Endothelial cell of umbilical vein (primary cell): ENCODE measurements around the gene HABP4. TPM values are rescaled to one million over a fixed set of nuclear protein-coding genes. Genes with fewer than 3 reads are reported as not detected.

Experiments
- BruUV-seq: library from RNA; stranded (reverse); fragments of 400-500 nt; replicated peaks from 2 replicates; lab custom pipeline; 2021; lab: Mats Ljungman, UMichigan
- CTCF ChIA-PET: fragments of 300-600, 350-600 bp; sonication (Branson Sonifier 250); formaldehyde crosslinking; loops from one replicate; lab custom pipeline; 2021; ENCODE audit warnings: antibody characterized with exemption, inconsistent platforms; lab: Charles Lee
- POLR2A ChIA-PET: fragments of 300-600, 350-600 bp; sonication (Branson Sonifier 250); formaldehyde crosslinking; loops from one replicate; lab custom pipeline; 2021; ENCODE audit warnings: antibody characterized with exemption, inconsistent platforms; lab: Charles Lee
- DNase-seq: peaks from one replicate; pipeline ENCODE4 v3.0.0-alpha.2; 2011; ENCODE audit warnings: low read depth, low spot score
- FAIRE-seq: peaks from 2 replicates; lab custom pipeline; 2011; peaks lifted over from hg19 to GRCh38; lab: Jason Lieb, UNC
- H2AFZ ChIP-seq: 2 replicates; pipeline ENCODE4 v1.6.0; 2012; ENCODE audit warnings: low read depth, low read length, control low read depth, inconsistent platforms
- H3K27ac ChIP-seq: 2 replicates; pipeline ENCODE4 v1.5.1; 2011; ENCODE audit warnings: low read depth, mild to moderate bottlenecking, control low read depth, low read length, moderate library complexity; ENCODE audit not compliant: insufficient read depth
- H3K27me3 ChIP-seq, 2 experiments: 2 replicates each; pipeline versions ENCODE4 v1.6.0 to v1.6.1; 2011; ENCODE audit warnings: low read length in 2 of 2, mixed read lengths in 1 of 2; ENCODE audit not compliant: control insufficient read depth in 2 of 2, insufficient read depth in 2 of 2
- H3K36me3 ChIP-seq, 2 experiments: 2 replicates in 1 of 2; 3 replicates in 1 of 2; pipeline ENCODE4 v1.5.1; 2011; ENCODE audit warnings: low read length in 2 of 2, mild to moderate bottlenecking in 1 of 2, moderate library complexity in 1 of 2; ENCODE audit not compliant: control insufficient read depth in 2 of 2, insufficient read depth in 2 of 2; ENCODE audit errors: extremely low read depth in 1 of 2
- H3K4me1 ChIP-seq: 3 replicates; pipeline ENCODE4 v1.5.1; 2011; ENCODE audit warnings: mild to moderate bottlenecking, low read length; ENCODE audit not compliant: control insufficient read depth, insufficient read depth; ENCODE audit errors: extremely low read depth
- H3K4me2 ChIP-seq: 2 replicates; pipeline ENCODE4 v1.6.1; 2011; ENCODE audit warnings: low read length, control low read depth, mixed read lengths; ENCODE audit not compliant: insufficient read depth
- H3K4me3 ChIP-seq, 3 experiments: fragments of 200-600 bp in 1 of 3; sonication (generic), shearing (Covaris generic) in 1 of 3; replicated peaks in 1 of 3; 2 replicates each; pipeline ENCODE4 v1.5.1; 2011 to 2016; ENCODE audit warnings: control low read depth in 3 of 3, low read length in 3 of 3, mild to moderate bottlenecking in 2 of 3, inconsistent platforms in 1 of 3, low read depth in 1 of 3, moderate library complexity in 1 of 3; ENCODE audit not compliant: insufficient read depth in 1 of 3
- H3K79me2 ChIP-seq: 2 replicates; pipeline ENCODE4 v1.6.0; 2012; ENCODE audit warnings: low read length, inconsistent platforms; ENCODE audit not compliant: control insufficient read depth, insufficient read depth
- H3K9ac ChIP-seq: replicated peaks from 2 replicates; pipeline ENCODE3; 2011; ENCODE audit warnings: low read length, control low read depth; ENCODE audit not compliant: insufficient read depth; ENCODE audit errors: extremely low read depth
- H3K9me1 ChIP-seq: replicated peaks from 3 replicates; pipeline ENCODE4 v1.6.0; 2011; ENCODE audit warnings: mild to moderate bottlenecking, low read length; ENCODE audit not compliant: control insufficient read depth, insufficient read depth; ENCODE audit errors: extremely low read depth
- H3K9me3 ChIP-seq: replicated peaks from 2 replicates; pipeline ENCODE4 v1.5.1; 2012; ENCODE audit warnings: low read length, inconsistent platforms; ENCODE audit not compliant: control insufficient read depth, insufficient read depth
- H4K20me1 ChIP-seq: replicated peaks from 2 replicates; pipeline ENCODE3; 2011; ENCODE audit warnings: mild to moderate bottlenecking, low read length; ENCODE audit not compliant: control insufficient read depth, insufficient read depth; ENCODE audit errors: extremely low read depth
- EZH2 ChIP-seq: IDR thresholded peaks from 2 replicates; pipeline ENCODE4 v1.6.1; 2012; ENCODE audit warnings: borderline replicate concordance, low read depth, mild to moderate bottlenecking, moderate library complexity, low read length, inconsistent platforms; ENCODE audit not compliant: severe bottlenecking
- FOS ChIP-seq: IDR thresholded peaks from 2 replicates; pipeline ENCODE4 v1.6.1; 2011; ENCODE audit warnings: mild to moderate bottlenecking, low read length, moderate library complexity, borderline replicate concordance; ENCODE audit not compliant: insufficient read depth
- GATA2 ChIP-seq: IDR thresholded peaks from 2 replicates; pipeline ENCODE4 v1.7.0; 2011; ENCODE audit warnings: low read depth, mild to moderate bottlenecking, moderate library complexity, mixed read lengths, low read length; ENCODE audit not compliant: insufficient read length, insufficient read depth
- JUN ChIP-seq: IDR thresholded peaks from 2 replicates; pipeline ENCODE4 v1.6.1; 2011; ENCODE audit warnings: borderline replicate concordance, low read depth; ENCODE audit not compliant: insufficient read length, insufficient read depth
- MYC ChIP-seq: IDR thresholded peaks from one replicate; pipeline ENCODE4 v1.6.1; 2011; ENCODE audit warnings: mild to moderate bottlenecking, low read depth, low read length
- POLR2A ChIP-seq: IDR thresholded peaks from 2 replicates; pipeline ENCODE4 v1.6.1; 2012; ENCODE audit warnings: low read depth, mild to moderate bottlenecking, control low read depth, low read length
- POLR2AphosphoS5 ChIP-seq: IDR thresholded peaks from 2 replicates; pipeline ENCODE4 v1.6.1; 2012; ENCODE audit warnings: low read depth, mild to moderate bottlenecking, control low read depth, low read length, moderate library complexity; ENCODE audit not compliant: insufficient read depth
- dilution Hi-C: fragments of 300-500 bp; cut with MboI; formaldehyde crosslinking; loops from one replicate; pipeline ENCODE4 v1.15.0; 2019; ENCODE audit warnings: low sequenced_read_pairs; ENCODE audit not compliant: extremely low pct_ligation_motif_present
- intact Hi-C: fragments of 100-400 bp; cut with micrococcal nuclease; formaldehyde crosslinking; loops from one replicate; pipeline ENCODE4 v1.10.0; 2022
- polyA plus RNA-seq, 4 experiments: library from polyadenylated mRNA; depleted of rRNA in 3 of 4; stranded (reverse) in 3 of 4; unstranded in 1 of 4; fragments of >200 nt; gene quantifications; 2 replicates each; pipeline versions ENCODE4 v1.2.1 to v1.2.3, GENCODE V29; 2011 to 2012; ENCODE audit warnings: missing spikeins in 1 of 4
- total RNA-seq: library from RNA; stranded (reverse); gene quantifications from 2 replicates; pipeline ENCODE4 v1.2.3, GENCODE V29; 2021
- TF ChIP-seq, protein P1 (sequence below): IDR thresholded peaks from 2 replicates; pipeline ENCODE4 v1.6.1; 2011; ENCODE audit not compliant: insufficient read depth, insufficient read length
- TF ChIP-seq, protein P2 (sequence below), 2 donors: IDR thresholded peaks; 1 replicate in 1 of 2; 2 replicates in 1 of 2; pipeline ENCODE4 v1.5.1; 2011; ENCODE audit warnings: low read length in 2 of 2, mild to moderate bottlenecking in 2 of 2, moderate library complexity in 2 of 2, control low read depth in 1 of 2, inconsistent platforms in 1 of 2, low read depth in 1 of 2; ENCODE audit not compliant: insufficient read depth in 1 of 2; ENCODE audit errors: extremely low read depth in 1 of 2

HABP4 gene
- total and polyA plus RNA-seq, 2 donors (not counting 3 experiments of a cell fraction or from before 2014, with no cell fraction given) = 4.6 to 11.1 TPM

DNA sequence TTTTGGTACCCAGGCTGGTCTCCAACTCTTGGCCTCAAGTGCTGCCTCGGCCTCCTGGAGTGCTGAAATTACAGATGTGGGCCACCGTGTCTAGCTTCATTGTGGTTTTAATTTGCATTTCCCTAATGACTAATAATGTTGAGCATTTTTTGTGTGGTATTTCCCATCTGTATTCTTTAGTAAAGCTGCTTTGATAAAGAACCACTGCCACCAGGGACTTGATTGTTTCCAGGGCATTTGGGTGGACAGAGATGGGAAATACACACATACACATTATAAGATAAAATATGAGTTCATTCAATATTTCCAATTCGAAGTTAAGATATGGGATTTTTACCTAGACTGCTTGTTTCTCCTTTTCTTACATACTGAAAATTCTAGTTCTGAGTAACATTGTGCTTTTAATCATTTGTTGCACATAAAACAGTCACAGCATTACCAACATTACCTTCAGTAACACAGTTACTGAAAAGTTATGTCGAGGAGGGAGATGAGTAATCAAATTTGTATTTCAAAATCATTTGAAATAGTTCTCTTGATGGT is 28.9 kb downstream of the HABP4 start:
- DNase-seq = no peak
- CTCF ChIA-PET = interaction anchor here (0.5 to 1.2 kb wide), 2 partner anchors 134 to 151 kb away, joined by 3 read pairs; no protein-coding TSS in a partner anchor
- H3K27ac ChIP-seq = no peak overlapping the region

More for the DNA sequence above, 28.9 kb downstream of the HABP4 start:
- H3K27me3 ChIP-seq = no peaks in the 10 kb centered on the region
- no peak overlapping the region for H2AFZ ChIP-seq
- POLR2A ChIA-PET = no interaction called here
- no peak overlapping the region for H3K4me2 ChIP-seq
- dilution Hi-C loops = no loop called here
- no peaks in the 10 kb centered on the region for H3K36me3 ChIP-seq
- no peaks in the 10 kb centered on the region for H3K9me1 ChIP-seq
- no peak for FAIRE-seq
- no peak overlapping the region for H3K4me3 ChIP-seq
- no peaks in the 10 kb centered on the region for H4K20me1 ChIP-seq
- no peaks in the 10 kb centered on the region for H3K9me3 ChIP-seq
- H3K9ac ChIP-seq = no peak overlapping the region
- BruUV-seq = no TSS peak
- no peak for TF ChIP-seq GATA2
- no peak for TF ChIP-seq POLR2A
- TF ChIP-seq, protein P1, sequence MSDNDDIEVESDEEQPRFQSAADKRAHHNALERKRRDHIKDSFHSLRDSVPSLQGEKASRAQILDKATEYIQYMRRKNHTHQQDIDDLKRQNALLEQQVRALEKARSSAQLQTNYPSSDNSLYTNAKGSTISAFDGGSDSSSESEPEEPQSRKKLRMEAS = no peak
- TF ChIP-seq JUN = no peak
- no peak for TF ChIP-seq EZH2
- TF ChIP-seq POLR2AphosphoS5 = no peak
- TF ChIP-seq MYC = no peak
- TF ChIP-seq FOS = no peak
- TF ChIP-seq, protein P2, sequence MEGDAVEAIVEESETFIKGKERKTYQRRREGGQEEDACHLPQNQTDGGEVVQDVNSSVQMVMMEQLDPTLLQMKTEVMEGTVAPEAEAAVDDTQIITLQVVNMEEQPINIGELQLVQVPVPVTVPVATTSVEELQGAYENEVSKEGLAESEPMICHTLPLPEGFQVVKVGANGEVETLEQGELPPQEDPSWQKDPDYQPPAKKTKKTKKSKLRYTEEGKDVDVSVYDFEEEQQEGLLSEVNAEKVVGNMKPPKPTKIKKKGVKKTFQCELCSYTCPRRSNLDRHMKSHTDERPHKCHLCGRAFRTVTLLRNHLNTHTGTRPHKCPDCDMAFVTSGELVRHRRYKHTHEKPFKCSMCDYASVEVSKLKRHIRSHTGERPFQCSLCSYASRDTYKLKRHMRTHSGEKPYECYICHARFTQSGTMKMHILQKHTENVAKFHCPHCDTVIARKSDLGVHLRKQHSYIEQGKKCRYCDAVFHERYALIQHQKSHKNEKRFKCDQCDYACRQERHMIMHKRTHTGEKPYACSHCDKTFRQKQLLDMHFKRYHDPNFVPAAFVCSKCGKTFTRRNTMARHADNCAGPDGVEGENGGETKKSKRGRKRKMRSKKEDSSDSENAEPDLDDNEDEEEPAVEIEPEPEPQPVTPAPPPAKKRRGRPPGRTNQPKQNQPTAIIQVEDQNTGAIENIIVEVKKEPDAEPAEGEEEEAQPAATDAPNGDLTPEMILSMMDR (IDR thresholded peaks at IDR 0.05; ENCODE audit: extremely low read depth in 1 of 2, insufficient read depth in 1 of 2, low read depth in 1 of 2, low read length in 2 of 2) = no peak
- intact Hi-C loops = no loop called here
- H3K4me1 ChIP-seq = no peaks in the 10 kb centered on the region
- no peaks in the 10 kb centered on the region for H3K79me2 ChIP-seq
